ENCODE data around the gene CCDC117. TPM values are rescaled to one million over a fixed set of nuclear protein-coding genes. Genes with fewer than 3 reads are reported as not detected.

The CCDC117 gene
- polyA plus RNA-seq, 1 of the 3 experiments (the other 2 are of a cell fraction): 4.2 TPM

DNA sequence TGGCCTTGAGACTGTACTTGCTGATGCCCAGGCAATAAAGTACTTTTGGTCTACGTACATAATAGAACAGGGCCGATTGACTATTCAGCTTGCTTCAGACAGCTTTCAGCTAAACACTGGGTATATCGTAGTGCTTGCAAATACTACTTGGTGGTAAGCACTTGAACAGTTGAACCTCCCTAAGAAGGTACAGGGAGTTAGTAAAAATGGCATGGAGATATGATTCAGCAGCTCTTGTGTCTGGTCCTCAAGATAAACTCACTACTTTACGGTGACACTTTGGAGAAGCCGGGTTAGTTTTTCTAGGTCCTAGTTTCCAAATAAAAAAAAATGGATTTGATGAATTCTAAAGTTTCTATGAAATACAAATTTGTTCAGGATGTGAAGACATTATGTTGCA, 7.3 kb downstream of the CCDC117 start:
- H3K79me2 ChIP-seq (ENCODE audit: insufficient read depth): peaks cover 73% of the 10 kb centered on the region
- WGBS (ENCODE audit: low lambda C conversion rate): 95% methylated on average over 5 of the region's 5 CpGs
- no peaks in the 10 kb centered on the region for H3K4me1 ChIP-seq (ENCODE audit: control insufficient read depth in 1 of 2, insufficient read depth in 2 of 2, low read depth in 1 of 2, low read length in 1 of 2)
- ChIA-PET CTCF (interaction anchor here (1.3 to 1.4 kb wide), 2 partner anchors 9 to 50 kb away, joined by 3 to 4 read pairs; no protein-coding TSS in a partner anchor), POLR2A (no interaction called here)
- H3K4me3 ChIP-seq (ENCODE audit: low read depth in 2 of 2, low read length in 1 of 2): no peak overlapping the region
- peaks cover 20% of the 10 kb centered on the region; the same call in 1 of the 2 replicates for H4K20me1 ChIP-seq (ENCODE audit: insufficient read depth)
- no peak overlapping the region for H3K9ac ChIP-seq
- DNase-seq: no peak
- peaks cover 15 to 78% of the 10 kb centered on the region in 2 experiments for H3K36me3 ChIP-seq (replicated peaks in 1 of 2; ENCODE audit: control insufficient read depth in 1 of 2, insufficient read depth in 2 of 2, low read length in 1 of 2)
- H3K27me3 ChIP-seq (ENCODE audit: insufficient read depth): no peaks in the 10 kb centered on the region
- no peaks in the 10 kb centered on the region for H3K9me2 ChIP-seq
- no peak overlapping the region for H2AFZ ChIP-seq (ENCODE audit: low read depth)
- TF ChIP-seq SIN3A (IDR thresholded peaks at IDR 0.05; ENCODE audit: borderline replicate concordance, low read depth, low read length) (no peak), POLR2AphosphoS5 (IDR thresholded peaks at IDR 0.05; ENCODE audit: low read depth, low read length) (no peak), NFIC (IDR thresholded peaks at IDR 0.05; ENCODE audit: borderline replicate concordance) (no peak), GATA2 (CRISPR knock-in tag; IDR thresholded peaks at IDR 0.05) (no peak), RXRA (IDR thresholded peaks at IDR 0.05; ENCODE audit: borderline replicate concordance, low read depth) (no peak), GABPA (IDR thresholded peaks at IDR 0.05; ENCODE audit: low read depth) (no peak), FOXJ3 (CRISPR knock-in tag; IDR thresholded peaks at IDR 0.05) (no peak), RCOR1 (IDR thresholded peaks at IDR 0.05; ENCODE audit: low read length) (no peak), TEAD4 (IDR thresholded peaks at IDR 0.05; ENCODE audit: borderline replicate concordance, insufficient read depth) (no peak), EZH2phosphoT487 (IDR thresholded peaks at IDR 0.05; ENCODE audit: borderline replicate concordance, low read depth) (no peak), MXI1 (IDR thresholded peaks at IDR 0.05; ENCODE audit: low read depth, low read length) (no peak), JUND (IDR thresholded peaks at IDR 0.05) (no peak), SMC3 (IDR thresholded peaks at IDR 0.05; ENCODE audit: low read depth, low read length) (no peak)
- TF ChIP-seq, protein P1, sequence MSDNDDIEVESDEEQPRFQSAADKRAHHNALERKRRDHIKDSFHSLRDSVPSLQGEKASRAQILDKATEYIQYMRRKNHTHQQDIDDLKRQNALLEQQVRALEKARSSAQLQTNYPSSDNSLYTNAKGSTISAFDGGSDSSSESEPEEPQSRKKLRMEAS (IDR thresholded peaks at IDR 0.05; ENCODE audit: low read depth): no peak
- TF ChIP-seq, protein P2, sequence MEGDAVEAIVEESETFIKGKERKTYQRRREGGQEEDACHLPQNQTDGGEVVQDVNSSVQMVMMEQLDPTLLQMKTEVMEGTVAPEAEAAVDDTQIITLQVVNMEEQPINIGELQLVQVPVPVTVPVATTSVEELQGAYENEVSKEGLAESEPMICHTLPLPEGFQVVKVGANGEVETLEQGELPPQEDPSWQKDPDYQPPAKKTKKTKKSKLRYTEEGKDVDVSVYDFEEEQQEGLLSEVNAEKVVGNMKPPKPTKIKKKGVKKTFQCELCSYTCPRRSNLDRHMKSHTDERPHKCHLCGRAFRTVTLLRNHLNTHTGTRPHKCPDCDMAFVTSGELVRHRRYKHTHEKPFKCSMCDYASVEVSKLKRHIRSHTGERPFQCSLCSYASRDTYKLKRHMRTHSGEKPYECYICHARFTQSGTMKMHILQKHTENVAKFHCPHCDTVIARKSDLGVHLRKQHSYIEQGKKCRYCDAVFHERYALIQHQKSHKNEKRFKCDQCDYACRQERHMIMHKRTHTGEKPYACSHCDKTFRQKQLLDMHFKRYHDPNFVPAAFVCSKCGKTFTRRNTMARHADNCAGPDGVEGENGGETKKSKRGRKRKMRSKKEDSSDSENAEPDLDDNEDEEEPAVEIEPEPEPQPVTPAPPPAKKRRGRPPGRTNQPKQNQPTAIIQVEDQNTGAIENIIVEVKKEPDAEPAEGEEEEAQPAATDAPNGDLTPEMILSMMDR (IDR thresholded peaks at IDR 0.05): no peak
- TF ChIP-seq, protein P3, sequence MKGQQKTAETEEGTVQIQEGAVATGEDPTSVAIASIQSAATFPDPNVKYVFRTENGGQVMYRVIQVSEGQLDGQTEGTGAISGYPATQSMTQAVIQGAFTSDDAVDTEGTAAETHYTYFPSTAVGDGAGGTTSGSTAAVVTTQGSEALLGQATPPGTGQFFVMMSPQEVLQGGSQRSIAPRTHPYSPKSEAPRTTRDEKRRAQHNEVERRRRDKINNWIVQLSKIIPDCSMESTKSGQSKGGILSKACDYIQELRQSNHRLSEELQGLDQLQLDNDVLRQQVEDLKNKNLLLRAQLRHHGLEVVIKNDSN (IDR thresholded peaks at IDR 0.05; ENCODE audit: borderline replicate concordance, low read depth): no peak
- TF ChIP-seq, protein P4, sequence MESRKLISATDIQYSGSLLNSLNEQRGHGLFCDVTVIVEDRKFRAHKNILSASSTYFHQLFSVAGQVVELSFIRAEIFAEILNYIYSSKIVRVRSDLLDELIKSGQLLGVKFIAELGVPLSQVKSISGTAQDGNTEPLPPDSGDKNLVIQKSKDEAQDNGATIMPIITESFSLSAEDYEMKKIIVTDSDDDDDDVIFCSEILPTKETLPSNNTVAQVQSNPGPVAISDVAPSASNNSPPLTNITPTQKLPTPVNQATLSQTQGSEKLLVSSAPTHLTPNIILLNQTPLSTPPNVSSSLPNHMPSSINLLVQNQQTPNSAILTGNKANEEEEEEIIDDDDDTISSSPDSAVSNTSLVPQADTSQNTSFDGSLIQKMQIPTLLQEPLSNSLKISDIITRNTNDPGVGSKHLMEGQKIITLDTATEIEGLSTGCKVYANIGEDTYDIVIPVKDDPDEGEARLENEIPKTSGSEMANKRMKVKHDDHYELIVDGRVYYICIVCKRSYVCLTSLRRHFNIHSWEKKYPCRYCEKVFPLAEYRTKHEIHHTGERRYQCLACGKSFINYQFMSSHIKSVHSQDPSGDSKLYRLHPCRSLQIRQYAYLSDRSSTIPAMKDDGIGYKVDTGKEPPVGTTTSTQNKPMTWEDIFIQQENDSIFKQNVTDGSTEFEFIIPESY (IDR thresholded peaks at IDR 0.05; ENCODE audit: borderline replicate concordance, low read depth): no peak
- no peak overlapping the region for H3K4me2 ChIP-seq
- H3K27ac ChIP-seq (ENCODE audit: low read depth in 2 of 2, low read length in 1 of 2): no peak overlapping the region
- no peaks in the 10 kb centered on the region for H3K9me3 ChIP-seq
- H3F3A ChIP-seq (replicated peaks; ENCODE audit: insufficient read depth): peaks cover 4% of the 10 kb centered on the region
